AG04449 (cell line): ENCODE measurements around the gene ELP4.
A peak's percentile ranks its signal among the peaks of the same experiment; 100 is the strongest.

Source experiments
- CTCF ChIA-PET: fragments of 350-600 bp; formaldehyde crosslinking; extraction: SDS; loops from one replicate; lab custom pipeline; 2021; ENCODE audit warnings: antibody characterized with exemption; lab: Yijun Ruan, JAX
- POLR2A ChIA-PET: fragments of 400-600, 350-600 bp; formaldehyde crosslinking; extraction: SDS; loops from one replicate; lab custom pipeline; 2020; ENCODE audit warnings: antibody characterized with exemption, inconsistent platforms; lab: Yijun Ruan, JAX
- DNase-seq: peaks from one replicate; pipeline ENCODE4 v3.0.0-alpha.2; 2010; ENCODE audit warnings: low read depth, low spot score
- H3K4me3 ChIP-seq: 2 replicates; pipeline ENCODE4 v1.5.1; 2011; ENCODE audit warnings: low read depth, mild to moderate bottlenecking, control low read depth, low read length
- TF ChIP-seq, protein P1 (sequence below): IDR thresholded peaks from one replicate; pipeline ENCODE4 v1.5.1; 2011; ENCODE audit warnings: mild to moderate bottlenecking, moderate library complexity, low read length, control low read depth, inconsistent platforms; ENCODE audit not compliant: insufficient read depth; ENCODE audit errors: missing control alignments

ELP4 gene

DNA sequence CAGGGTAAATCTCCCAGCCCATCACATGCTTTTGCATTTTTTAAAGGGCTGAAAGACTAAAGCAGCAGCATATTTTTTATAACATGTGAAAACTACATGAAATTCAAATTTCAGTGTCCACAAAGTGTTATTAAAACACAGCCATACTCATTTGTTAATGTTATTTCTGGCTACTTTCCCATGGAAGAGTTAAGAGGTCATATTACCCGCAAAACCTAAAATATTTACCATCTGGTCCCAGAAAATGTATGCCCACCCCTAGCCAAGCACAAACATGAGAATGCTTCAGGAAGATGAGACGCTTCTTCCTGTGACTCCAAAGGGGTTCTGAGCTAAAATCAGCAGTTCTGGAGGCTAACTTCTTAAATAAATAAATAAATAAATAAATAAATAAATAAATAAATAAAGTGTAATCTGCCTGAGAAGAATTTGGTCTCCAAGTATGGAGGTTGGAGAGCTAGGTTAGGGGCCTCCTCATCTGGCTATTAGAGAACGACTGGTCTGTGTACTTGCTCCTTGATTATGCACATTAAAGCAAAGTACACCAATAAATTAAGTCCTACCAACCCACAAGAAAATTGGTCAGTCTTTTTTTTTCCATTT lies 9.9 kb upstream of the ELP4 start:
- H3K4me3 ChIP-seq: no peak overlapping the region
- ChIA-PET POLR2A (interaction anchor here (0.6 kb wide), 1 partner anchor 151 kb away, joined by 3 read pairs; no protein-coding TSS in a partner anchor), CTCF (no interaction called here)
- TF ChIP-seq, protein P1, sequence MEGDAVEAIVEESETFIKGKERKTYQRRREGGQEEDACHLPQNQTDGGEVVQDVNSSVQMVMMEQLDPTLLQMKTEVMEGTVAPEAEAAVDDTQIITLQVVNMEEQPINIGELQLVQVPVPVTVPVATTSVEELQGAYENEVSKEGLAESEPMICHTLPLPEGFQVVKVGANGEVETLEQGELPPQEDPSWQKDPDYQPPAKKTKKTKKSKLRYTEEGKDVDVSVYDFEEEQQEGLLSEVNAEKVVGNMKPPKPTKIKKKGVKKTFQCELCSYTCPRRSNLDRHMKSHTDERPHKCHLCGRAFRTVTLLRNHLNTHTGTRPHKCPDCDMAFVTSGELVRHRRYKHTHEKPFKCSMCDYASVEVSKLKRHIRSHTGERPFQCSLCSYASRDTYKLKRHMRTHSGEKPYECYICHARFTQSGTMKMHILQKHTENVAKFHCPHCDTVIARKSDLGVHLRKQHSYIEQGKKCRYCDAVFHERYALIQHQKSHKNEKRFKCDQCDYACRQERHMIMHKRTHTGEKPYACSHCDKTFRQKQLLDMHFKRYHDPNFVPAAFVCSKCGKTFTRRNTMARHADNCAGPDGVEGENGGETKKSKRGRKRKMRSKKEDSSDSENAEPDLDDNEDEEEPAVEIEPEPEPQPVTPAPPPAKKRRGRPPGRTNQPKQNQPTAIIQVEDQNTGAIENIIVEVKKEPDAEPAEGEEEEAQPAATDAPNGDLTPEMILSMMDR: no peak
- DNase-seq: no peak

DNA sequence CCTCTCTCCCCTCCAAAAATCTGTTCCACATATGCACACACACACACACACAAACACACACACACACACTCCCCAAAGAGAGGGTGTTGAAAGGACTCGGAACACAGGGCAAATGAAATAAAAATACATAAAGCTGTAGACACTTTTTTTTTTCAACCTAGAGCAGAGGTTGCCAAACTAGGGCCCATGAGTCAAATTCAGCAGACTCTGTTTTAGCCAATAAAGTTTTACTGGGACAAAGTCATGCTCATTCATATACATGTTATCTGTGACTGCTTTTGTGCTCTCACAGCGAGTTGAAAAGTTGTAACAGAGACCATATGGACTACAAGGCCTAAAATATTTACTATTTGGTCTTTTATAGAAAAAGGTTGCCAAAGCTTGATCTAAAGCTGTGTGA lies 9.0 kb upstream of the ELP4 start:
- POLR2A ChIA-PET: no interaction called here
- no peak for DNase-seq
- no peak overlapping the region for H3K4me3 ChIP-seq
- TF ChIP-seq, protein P1: no peak
- CTCF ChIA-PET: no interaction called here

DNA sequence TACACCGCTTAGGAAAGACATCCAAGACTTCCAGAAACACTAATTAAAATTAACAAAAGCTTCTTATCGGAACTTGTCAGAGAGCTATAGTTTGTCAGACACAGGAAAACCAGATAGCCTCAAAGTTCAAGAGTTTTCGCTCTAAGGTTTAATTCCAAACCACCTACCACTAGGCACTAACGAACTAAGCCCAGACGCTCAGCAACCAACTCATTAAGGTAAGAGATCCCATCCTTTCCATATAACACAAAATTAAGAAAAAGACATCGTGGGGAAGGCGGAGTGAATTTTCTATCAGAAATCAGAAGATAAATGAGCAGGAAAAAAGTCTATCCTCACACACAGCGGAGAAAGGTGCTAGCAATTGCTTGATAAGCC lies 527 bp upstream of the ELP4 start:
- POLR2A ChIA-PET: no interaction called here
- TF ChIP-seq, protein P1: no peak
- CTCF ChIA-PET: no interaction called here
- DNase-seq: no peak
- H3K4me3 ChIP-seq: peak overlapping the region; percentile 99

DNA sequence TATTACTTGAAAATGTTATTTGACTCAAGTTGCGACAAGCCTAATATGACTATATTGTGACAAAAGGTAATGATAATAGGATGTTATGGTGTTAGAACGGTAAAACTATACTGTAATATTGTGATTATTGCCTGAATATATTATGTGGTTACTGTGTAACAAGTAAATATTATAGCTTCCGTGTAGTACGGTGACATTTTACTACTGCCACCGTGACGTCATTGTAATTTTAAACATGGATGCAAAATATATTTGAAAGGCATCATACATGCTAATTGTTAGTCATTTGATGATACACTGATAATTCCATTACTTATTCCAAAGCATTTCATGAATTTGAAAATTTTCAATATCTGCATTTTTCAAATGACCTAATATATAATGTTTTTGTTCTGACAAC lies 2.5 kb downstream of the ELP4 start:
- ChIA-PET POLR2A (no interaction called here), CTCF (no interaction called here)
- H3K4me3 ChIP-seq: no peak overlapping the region
- DNase-seq: no peak
- TF ChIP-seq, protein P1: no peak

- no peak for DNase-seq
- CTCF ChIA-PET: no interaction called here
Measured at GRCh38 chr11:31521497-31522150, 12.1 kb downstream of the ELP4 start.

GRCh38 chr11:31529189-31529588 lies 19.6 kb downstream of the ELP4 start:
- TF ChIP-seq, protein P1: no peak
- no peak overlapping the region for H3K4me3 ChIP-seq
- POLR2A ChIA-PET: no interaction called here
- DNase-seq: no peak
- CTCF ChIA-PET: no interaction called here

More at GRCh38 chr11:31521497-31522150, 12.1 kb downstream of the ELP4 start:
- no peak overlapping the region for H3K4me3 ChIP-seq
- TF ChIP-seq, protein P1: no peak
- POLR2A ChIA-PET: no interaction called here
